Measurements from ENCODE around the gene ART4. TPM values are rescaled to one million over a fixed set of nuclear protein-coding genes. Genes with fewer than 3 reads are reported as not detected.

ART4 gene
- total RNA-seq, 2 experiments from 2014 or later: not detected

DNA sequence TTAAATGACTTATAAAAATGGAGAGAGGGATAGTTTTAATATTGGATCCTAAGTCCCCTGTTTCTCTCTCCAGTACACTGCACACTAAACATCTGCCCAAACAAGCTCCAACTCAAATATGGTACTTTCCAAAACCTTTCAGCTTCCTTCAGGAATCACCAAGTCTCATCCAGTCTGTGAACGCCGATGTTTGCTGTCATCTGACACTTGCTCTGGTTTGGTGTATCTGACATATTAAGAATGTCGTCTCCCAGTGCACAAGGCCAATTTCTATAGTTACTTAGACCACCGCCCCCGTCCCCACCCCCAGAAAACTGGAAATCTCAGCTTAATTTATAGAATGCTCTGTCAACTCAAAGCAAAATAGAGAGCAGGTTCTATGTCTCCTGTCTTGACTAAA, 47.4 kb upstream of the ART4 start:
- H3K36me3 Mint-ChIP-seq (ENCODE audit: low read depth): no peaks in the 10 kb centered on the region
- no peaks in the 10 kb centered on the region for H3K9me3 Mint-ChIP-seq

DNA sequence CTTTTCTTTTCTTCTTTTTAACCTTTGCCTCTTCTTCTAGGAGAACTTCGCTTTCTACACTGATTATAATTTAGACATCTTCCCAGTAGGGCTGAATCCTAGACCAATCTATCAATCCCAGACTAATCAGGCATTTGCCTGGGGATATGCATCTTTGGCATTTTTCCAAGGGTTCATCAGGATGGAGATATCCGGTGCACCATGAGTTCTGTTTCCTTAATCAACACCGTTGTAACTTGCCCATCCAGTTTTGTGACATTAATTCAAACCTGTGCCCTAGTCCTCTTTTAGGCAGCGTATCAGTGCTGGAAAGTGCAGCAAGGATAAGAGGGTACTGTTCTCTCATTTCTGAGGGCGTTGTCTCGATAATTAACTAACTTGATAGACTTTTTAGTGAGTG, 42.9 kb upstream of the ART4 start:
- Histone ChIP-seq H3K9me3 (ENCODE audit: control insufficient read depth in 1 of 2, insufficient read depth in 1 of 2, low read length in 2 of 2) (no peaks in the 10 kb centered on the region), H3K36me3 (ENCODE audit: insufficient read depth, low read length) (no peaks in the 10 kb centered on the region), H3K4me1 (ENCODE audit: insufficient read depth, low read length) (peaks cover 11% of the 10 kb centered on the region), H3K27me3 (ENCODE audit: control insufficient read depth in 1 of 2, insufficient read depth in 2 of 2, low read length in 2 of 2) (no peaks in the 10 kb centered on the region), H3K4me3 (ENCODE audit: low read length) (no peak overlapping the region), H3K27ac (ENCODE audit: low read depth in 1 of 2, low read length in 2 of 2) (no peak overlapping the region)
- no peak overlapping the region for H3K27ac Mint-ChIP-seq
- intact Hi-C loops (cut with DNase I, micrococcal nuclease): loop anchor here (5.0 to 10.0 kb wide), 2 partner anchors 39 to 111 kb away; a partner anchor contains a TSS
- DNase-seq (no peak), ATAC-seq (ENCODE audit: poor library complexity) (no peak)
- H3K36me3 Mint-ChIP-seq (ENCODE audit: low read depth): no peaks in the 10 kb centered on the region
- no peaks in the 10 kb centered on the region for H3K9me3 Mint-ChIP-seq
- POLR2A ChIA-PET: no interaction called here
- H3K27me3 Mint-ChIP-seq: no peaks in the 10 kb centered on the region
- peaks cover 37% of the 10 kb centered on the region for H3K4me1 Mint-ChIP-seq (ENCODE audit: low read depth)
- H3K4me3 Mint-ChIP-seq: no peak overlapping the region
- CTCF ChIA-PET: no interaction called here
- TF ChIP-seq, protein P1, sequence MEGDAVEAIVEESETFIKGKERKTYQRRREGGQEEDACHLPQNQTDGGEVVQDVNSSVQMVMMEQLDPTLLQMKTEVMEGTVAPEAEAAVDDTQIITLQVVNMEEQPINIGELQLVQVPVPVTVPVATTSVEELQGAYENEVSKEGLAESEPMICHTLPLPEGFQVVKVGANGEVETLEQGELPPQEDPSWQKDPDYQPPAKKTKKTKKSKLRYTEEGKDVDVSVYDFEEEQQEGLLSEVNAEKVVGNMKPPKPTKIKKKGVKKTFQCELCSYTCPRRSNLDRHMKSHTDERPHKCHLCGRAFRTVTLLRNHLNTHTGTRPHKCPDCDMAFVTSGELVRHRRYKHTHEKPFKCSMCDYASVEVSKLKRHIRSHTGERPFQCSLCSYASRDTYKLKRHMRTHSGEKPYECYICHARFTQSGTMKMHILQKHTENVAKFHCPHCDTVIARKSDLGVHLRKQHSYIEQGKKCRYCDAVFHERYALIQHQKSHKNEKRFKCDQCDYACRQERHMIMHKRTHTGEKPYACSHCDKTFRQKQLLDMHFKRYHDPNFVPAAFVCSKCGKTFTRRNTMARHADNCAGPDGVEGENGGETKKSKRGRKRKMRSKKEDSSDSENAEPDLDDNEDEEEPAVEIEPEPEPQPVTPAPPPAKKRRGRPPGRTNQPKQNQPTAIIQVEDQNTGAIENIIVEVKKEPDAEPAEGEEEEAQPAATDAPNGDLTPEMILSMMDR (IDR thresholded peaks at IDR 0.05): no peak

More for the DNA sequence above, 47.4 kb upstream of the ART4 start:
- Mint-ChIP-seq H3K27me3 (no peaks in the 10 kb centered on the region), H3K27ac (no peak overlapping the region), H3K4me1 (ENCODE audit: low read depth) (peaks cover 11% of the 10 kb centered on the region), H3K4me3 (no peak overlapping the region)
- no peaks in the 10 kb centered on the region for H3K27me3 ChIP-seq (ENCODE audit: control insufficient read depth in 1 of 2, insufficient read depth in 2 of 2, low read length in 2 of 2)
- no peak overlapping the region for H3K4me3 ChIP-seq (ENCODE audit: low read length)
- H3K27ac ChIP-seq (ENCODE audit: low read depth in 1 of 2, low read length in 2 of 2): no peak overlapping the region
- no peaks in the 10 kb centered on the region for H3K36me3 ChIP-seq (ENCODE audit: insufficient read depth, low read length)
- no peaks in the 10 kb centered on the region for H3K9me3 ChIP-seq (ENCODE audit: control insufficient read depth in 1 of 2, insufficient read depth in 1 of 2, low read length in 2 of 2)
- intact Hi-C loops (cut with DNase I, micrococcal nuclease): no loop called here
- ATAC-seq (ENCODE audit: poor library complexity) (no peak), DNase-seq (no peak)
- peaks cover 4% of the 10 kb centered on the region for H3K4me1 ChIP-seq (ENCODE audit: insufficient read depth, low read length)
- POLR2A ChIA-PET: no interaction called here
- CTCF ChIA-PET: interaction anchor here (1.7 to 3.3 kb wide), 2 partner anchors 35 to 105 kb away, joined by 3 to 9 read pairs; no protein-coding TSS in a partner anchor
- TF ChIP-seq, protein P1 (IDR thresholded peaks at IDR 0.05): no peak

DNA sequence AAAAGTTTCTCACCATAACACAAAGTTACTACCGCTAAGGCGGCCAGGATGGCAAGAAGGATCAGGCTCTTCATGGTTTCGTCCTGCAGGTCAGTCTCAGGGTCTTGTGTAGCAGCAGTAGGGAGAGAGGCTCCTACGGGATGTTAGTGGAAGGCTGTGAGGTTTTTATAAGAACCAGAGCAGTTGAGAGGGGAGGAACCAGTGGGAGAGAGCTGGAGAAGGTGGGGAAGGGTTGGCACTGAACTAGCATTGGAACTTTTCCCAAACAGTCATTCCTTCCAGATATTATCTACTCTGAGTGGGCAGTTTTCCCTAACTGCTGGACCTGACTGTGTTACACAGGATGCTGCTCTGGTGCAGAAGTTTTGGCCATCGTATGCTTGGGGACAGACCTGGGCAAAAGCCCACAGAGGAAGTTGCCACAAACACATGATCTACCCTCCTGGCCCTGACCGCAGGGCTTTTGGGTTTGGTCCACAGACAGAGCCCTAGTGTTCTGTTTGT, 42.4 kb upstream of the ART4 start, which contains the start of gene MGP:
Gene MGP, minus strand, starts transcription at position 137 of the 504 bp plus-strand sequence. Its CDS starts 63 bp downstream, at position 74.
- intact Hi-C loops (cut with DNase I, micrococcal nuclease): loop anchor here (5.0 to 10.0 kb wide), 2 partner anchors 38 to 111 kb away; a partner anchor contains a TSS
- H3K36me3 ChIP-seq (ENCODE audit: insufficient read depth, low read length): no peaks in the 10 kb centered on the region
- H3K27ac ChIP-seq (ENCODE audit: low read depth in 1 of 2, low read length in 2 of 2): no peak within 1 kb of the TSS
- H3K27ac Mint-ChIP-seq: peak within 1 kb of the TSS; percentile 86
- peak within 1 kb of the TSS; percentile 75 for H3K4me3 Mint-ChIP-seq
- ChIA-PET CTCF (no interaction called here), POLR2A (no interaction called here)
- no peaks in the 10 kb centered on the region for H3K9me3 Mint-ChIP-seq
- H3K4me1 ChIP-seq (ENCODE audit: insufficient read depth, low read length): peaks cover 11% of the 10 kb centered on the region
- H3K36me3 Mint-ChIP-seq (ENCODE audit: low read depth): no peaks in the 10 kb centered on the region
- ATAC-seq (ENCODE audit: poor library complexity): no peak
- peaks cover 42% of the 10 kb centered on the region for H3K4me1 Mint-ChIP-seq (ENCODE audit: low read depth)
- no peaks in the 10 kb centered on the region for H3K27me3 ChIP-seq (ENCODE audit: control insufficient read depth in 1 of 2, insufficient read depth in 2 of 2, low read length in 2 of 2)
- H3K27me3 Mint-ChIP-seq: no peaks in the 10 kb centered on the region
- H3K4me3 ChIP-seq (ENCODE audit: low read length): no peak within 1 kb of the TSS
- TF ChIP-seq, protein P1 (IDR thresholded peaks at IDR 0.05): no peak
- no peak for DNase-seq
- no peaks in the 10 kb centered on the region for H3K9me3 ChIP-seq (ENCODE audit: control insufficient read depth in 1 of 2, insufficient read depth in 1 of 2, low read length in 2 of 2)
